CD4-positive, alpha-beta T cell treated with Interleukin-1 beta for 1 hour (primary cell): ENCODE results near the gene CLMN.

Experiments
- DNase-seq, 2 donors: peaks; one replicate each; pipeline ENCODE4 v3.0.0-alpha.2; 2020 to 2022

The CLMN gene

DNA sequence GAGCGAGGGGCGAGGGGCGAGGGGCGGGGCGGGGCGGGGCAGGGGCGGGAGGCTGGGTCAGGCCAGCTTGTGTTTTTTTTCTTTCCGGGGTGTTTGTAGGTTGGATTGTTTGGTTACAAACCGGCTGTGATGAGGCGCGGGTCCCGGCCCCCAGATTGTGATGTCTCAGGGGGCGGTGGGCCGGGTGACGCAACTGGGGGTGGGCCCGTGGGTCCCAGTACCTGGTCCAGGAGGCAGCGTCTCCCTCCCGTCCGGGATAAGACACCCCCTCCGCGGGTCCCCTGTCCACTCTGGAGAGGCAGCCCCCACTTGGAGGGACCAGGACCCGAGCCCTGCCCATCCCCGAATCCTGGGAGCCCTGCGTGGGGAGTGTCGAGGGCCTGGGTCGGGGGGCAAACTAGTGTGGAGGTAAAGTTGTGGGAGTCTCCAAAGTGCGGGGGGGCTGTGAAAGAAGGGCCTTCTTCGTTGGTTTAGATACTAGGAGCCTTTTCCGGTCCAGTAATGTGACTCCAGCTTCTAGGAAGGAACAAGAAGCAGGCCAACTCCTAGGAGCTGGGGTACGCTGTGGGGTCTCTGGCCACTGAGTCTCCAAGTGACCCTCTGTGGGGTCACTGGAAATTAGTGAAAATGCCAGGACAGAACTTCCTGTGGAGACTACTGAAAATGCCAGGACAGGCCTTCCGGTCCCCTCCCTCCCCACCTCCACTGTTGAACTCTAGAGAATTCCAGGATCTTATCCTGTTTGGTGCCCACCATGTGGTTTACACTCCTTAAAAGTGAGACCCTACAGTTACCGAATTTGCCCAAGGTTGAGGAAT is 579 bp upstream of the CLMN start:
- no peak for DNase-seq

DNA sequence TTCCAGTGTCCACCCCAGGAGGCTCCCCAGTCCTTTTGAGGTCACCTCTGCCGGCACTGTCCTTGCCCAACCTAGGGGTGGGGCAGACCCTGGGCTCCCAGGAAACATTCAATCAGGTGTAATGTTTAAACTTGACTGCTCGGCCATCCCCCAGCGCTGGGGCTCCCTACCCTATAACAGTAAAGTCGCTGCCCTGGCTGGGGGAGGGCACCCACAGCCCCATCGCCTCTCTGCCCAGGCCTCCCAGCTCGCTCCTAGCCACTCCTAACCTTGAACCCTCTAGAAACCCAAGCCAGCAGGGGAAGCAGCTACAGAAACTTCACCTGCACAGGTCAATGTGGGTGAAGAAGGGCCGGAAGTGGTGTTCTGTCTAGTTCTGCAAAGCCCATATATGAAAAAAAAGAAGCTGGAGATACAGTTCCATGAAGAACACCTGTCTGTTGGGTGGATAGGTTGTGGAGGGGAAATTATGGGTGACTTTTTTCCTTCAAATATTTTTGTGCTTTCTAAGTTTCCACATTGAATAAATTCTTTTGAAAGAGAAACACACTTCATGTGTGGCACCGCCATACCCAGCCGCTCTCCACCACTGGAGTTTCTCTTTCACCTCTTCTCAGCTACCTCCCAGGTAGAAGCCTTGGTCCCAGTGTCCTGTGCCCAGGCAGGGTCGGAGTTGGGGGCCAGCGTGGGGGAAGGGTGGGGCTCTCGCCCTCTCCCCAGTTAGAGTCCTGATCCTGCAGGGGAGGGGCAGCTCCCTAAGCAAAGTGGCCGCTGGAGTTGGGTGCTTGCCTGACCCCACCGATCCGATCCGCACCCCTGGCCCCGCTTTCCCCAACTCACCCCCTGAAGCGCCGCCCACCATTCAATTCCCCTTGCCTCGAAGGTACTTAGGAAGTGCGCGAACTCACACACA is 1.1 kb downstream of the CLMN start:
- DNase-seq = no peak

DNA sequence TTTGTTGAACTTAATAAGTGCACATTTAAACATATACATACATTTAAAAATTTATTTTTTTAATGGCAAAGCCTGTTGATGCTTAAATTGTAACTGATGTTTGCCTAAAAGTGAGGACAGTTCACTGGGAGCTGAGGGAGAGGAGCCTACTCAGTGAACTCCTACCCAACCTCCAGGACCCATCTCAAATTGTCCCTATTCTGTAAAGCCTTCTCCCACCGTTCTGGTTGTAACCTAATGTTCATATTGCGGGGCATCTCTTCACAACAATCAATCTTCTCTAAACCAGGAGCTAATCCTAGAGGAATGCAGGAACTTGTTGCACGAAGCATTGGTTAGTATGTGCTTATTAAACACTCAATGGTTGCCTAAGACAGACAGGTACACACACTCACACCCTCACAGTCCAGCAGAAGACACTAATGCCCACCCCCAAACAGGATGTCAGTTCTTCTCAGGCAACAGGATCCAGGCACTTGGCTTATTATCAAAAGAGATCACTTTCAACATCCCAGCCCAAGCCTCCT is 1.8 kb downstream of the CLMN start:
- no peak for DNase-seq

- DNase-seq = no peak
Measured at GRCh38 chr14:95316821-95317220, 2.9 kb downstream of the CLMN start.

- no peak for DNase-seq
Measured at GRCh38 chr14:95315579-95315978, 4.1 kb downstream of the CLMN start.

DNA sequence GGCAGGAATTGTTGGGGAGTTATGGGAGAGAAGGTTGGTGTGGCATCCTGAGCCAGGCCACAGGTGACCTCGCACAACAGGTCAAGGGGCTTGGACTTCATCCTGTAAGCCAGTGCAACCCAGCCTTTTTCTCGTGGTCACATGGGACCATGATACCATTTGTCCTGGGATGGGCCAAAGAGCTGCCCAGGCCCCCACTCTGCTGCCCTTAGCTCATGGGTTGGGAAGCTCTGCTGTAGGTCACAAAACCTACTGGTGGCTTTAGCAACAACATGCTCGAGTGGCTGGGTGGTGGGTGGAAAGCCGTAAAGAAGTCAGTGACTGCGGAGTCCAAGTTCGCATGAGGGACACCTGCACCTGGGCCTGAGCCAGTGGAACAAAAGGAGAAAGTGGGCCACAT is 4.6 kb downstream of the CLMN start:
- no peak for DNase-seq

DNA sequence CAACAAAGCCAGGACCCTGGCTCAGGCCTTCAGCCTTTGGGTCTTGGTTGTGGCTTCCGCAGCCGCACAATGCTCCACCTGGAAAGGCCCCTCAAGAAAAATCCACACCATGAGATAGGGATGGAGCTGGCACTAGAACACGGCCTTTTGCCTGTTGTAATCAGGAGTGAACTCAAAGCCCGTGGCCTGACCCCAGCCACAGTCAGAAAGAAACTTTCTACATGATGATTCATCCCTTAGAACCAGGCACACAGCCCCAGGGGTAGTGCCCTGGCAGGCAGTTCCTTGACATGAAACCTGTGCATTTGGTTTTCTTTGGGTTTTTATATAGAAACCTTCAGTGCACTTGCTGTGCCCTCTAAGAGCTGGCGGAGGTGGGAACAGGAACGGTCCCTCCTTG is 5.1 kb downstream of the CLMN start:
- peak in 1 of 2 donors; percentile 39 for DNase-seq

GRCh38 chr14:95313707-95314106 is 6.0 kb downstream of the CLMN start:
- DNase-seq = peak in 1 of 2 donors; percentile 70

DNA sequence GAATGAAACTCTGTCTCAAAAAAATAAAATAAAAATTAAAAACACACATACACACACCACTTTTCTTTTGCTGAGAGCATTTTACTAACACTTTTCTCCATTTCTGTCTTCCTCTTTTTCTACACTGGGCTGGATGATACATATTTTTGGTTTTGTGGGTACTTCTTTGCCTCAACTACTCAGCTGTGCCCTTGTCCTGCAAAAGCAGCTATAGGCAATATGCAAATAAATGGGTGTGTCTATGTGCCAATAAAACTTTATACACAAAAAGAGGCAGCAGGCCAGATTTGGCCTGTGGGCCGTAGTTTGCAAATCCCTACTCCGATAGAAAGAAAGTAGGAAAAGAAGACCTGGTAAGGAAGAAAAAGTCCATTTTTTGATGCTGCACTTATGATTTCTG is 6.5 kb downstream of the CLMN start:
- DNase-seq = no peak

DNA sequence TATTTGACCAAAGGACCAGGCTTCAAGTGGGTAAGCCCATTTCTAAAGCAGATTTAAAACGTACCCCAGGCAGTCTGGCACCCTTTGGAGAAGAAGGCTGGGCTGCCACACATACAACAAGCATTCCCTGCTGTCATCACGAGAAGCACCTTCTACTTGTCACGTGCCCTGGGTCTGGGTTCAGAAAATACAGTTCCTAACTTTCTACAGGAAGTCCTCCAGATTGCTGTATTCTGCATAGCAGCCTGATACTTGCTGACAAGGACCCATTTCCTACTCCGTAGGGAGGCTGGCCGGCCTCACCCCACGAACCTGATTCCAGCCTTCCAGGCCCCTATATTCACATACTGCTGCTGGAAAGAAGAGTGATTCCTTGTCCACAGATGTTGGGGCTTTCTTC is 7.4 kb downstream of the CLMN start:
- no peak for DNase-seq

DNA sequence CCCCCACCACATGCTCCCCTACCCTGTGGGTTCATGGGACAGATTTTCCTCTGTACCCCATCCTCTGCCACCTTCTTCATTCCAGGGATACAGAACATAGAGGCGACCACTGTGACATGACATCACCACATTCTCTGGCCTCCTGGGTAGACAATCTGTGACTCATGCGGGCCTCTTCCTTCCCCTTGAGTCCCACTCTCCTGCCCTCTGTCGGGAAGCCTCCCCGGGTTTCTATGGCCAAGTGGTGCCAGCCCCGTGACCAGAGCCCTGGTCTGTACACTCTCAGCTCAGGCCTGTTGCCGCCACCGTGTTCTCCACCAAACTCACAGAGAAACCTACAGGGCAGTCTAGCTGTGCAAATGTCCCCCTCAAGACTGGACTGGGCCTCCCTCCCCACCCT is 8.0 kb downstream of the CLMN start:
- DNase-seq = peak in 1 of 2 donors; percentile 47

GRCh38 chr14:95310635-95311380 is 8.9 kb downstream of the CLMN start:
- no peak for DNase-seq

- DNase-seq = no peak
Measured at GRCh38 chr14:95309261-95310051, 10.3 kb downstream of the CLMN start.

DNA sequence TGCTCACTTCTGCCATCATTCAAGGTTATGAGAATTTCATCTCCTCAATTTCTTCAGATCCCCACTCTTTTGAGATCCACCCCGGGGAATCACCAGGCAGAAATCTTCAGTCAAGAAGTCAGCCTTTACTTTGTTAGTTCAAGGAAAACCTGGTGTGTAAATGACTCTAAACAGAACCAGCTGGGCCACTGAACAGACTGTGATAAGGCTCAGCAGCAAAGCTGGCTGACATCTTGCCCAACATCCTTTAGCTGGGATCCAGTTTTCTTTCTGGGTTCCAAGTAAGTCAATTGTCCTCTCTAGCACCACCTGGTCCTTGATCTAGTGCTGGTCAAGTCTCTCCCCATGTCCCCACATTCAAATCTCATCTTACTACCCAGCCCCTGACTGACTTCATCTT is 11.6 kb downstream of the CLMN start:
- no peak for DNase-seq

DNA sequence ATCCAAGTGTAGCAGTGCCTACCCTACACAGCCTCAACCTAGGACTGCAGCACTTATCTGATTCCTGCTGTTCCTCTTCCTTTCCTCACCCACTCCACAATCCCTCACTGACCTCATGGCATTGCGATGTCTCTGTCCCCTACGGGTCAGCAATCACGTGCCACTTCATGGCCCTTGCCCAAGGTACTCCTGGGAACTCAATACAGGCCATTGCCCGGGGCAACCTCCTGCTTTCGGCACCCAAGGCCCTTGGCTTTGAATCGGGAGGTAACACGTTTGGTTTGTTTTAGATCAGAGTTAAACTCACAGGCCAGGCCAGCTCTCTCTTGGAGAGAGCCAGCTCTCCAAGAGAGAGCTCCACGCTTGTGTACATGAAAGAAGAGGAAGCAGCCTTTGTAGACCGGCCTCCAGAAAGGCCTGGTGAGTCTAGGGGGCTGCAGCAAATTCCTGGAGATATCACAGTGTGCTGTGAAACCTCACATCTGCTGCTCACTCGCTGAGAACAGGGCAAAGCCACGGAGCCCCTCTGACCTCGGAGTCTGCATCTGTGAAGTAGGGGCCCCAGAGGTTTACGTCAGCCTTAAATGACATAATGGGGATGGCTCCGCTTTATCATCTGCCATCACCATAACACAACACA is 12.2 kb downstream of the CLMN start:
- DNase-seq = no peak

DNA sequence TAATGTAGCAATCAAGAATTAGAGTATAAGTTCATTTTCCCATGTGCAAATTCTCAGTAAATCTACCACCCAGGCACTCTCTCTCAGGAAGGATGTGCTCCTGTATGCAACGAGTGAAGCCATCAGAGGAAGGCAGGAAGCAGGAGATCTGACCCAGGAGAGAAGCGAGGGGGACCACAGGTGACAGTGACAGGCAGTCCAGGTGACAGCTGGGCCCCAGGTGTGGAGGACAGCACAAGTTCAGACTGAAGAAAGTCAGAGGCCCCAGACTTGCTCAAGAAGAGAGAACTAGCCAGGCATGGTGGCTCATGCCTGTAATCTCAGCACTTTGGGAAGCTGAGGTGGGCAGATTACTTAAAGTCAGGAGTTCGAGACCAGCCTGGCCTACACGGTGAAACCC is 13.8 kb downstream of the CLMN start:
- no peak for DNase-seq

GRCh38 chr14:95305145-95305544 is 14.6 kb downstream of the CLMN start:
- DNase-seq = no peak

- DNase-seq = no peak
Measured at GRCh38 chr14:95304342-95304741, 15.4 kb downstream of the CLMN start.

GRCh38 chr14:95303552-95303951 is 16.2 kb downstream of the CLMN start:
- DNase-seq = no peak

DNA sequence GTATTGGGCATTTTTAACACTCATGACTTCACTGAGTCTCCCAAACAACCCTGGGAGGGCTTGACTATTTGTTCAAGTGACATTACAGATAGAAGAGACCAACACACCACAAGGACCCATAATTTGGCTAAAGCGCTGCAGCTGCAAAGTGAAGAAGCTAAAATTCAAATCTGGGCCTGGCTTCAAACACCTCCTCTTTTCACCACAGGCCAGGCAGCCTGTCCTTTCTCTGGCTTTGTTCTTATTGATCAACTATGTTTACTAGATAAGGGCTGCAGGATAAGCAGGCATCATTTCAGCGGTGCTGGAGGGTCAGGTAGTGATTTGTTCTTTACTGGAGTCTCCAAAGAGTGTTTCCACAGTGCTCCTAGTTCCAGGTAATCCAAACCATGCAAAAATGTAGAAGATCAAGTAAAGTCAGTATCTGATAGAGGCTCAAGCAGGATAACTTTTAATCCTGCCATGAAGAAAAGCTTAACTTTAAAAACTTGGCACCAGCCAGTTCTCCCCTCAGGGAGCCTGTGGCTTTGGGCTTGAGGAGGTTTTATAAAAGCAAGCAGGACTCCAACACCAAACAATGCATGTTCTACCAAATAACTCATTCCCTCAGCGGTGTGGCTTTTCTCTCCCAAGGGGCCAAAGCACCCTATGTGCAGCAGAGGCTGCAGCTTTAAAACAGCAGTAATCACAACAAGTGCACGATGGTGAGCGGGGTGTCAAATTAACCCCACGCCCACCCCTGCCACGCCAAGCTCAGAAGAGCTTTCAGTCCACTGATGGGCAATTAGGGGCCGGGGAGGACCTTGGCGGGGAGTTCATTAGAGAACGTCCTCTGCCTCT is 16.8 kb downstream of the CLMN start:
- no peak for DNase-seq
